GM18858 (cell line): Measurements from ENCODE around the gene KDM4B.
"Not testable (repeated sequence)": the region's sequence is repeated elsewhere in the genome, so short reads cannot be mapped to it uniquely, and the experiment has no call there.

Experiments
- ATAC-seq: cut with Tn5 transposase; IDR thresholded peaks from one replicate; pipeline ENCODE4 v1.9.1; 2021; ENCODE audit not compliant: unreplicated experiment

The KDM4B gene

GRCh38 chr19:5193192-5193591 is 224.3 kb downstream of the KDM4B start:
- ATAC-seq = no peak

GRCh38 chr19:5194641-5195040 is 225.7 kb downstream of the KDM4B start:
- ATAC-seq = no peak

GRCh38 chr19:5195587-5195986 is 226.7 kb downstream of the KDM4B start:
- ATAC-seq = not testable (repeated sequence)

GRCh38 chr19:5196832-5197231 is 227.9 kb downstream of the KDM4B start:
- ATAC-seq = no peak

- no peak for ATAC-seq
Observed at GRCh38 chr19:5200844-5201243, 231.9 kb downstream of the KDM4B start.

GRCh38 chr19:5202553-5202952 is 233.6 kb downstream of the KDM4B start:
- no peak for ATAC-seq
